Measurements from ENCODE around the gene SIRPB2. TPM values are rescaled to one million over a fixed set of nuclear protein-coding genes. Genes with fewer than 3 reads are reported as not detected.

The SIRPB2 gene
- total and polyA plus RNA-seq, 2 of the 4 experiments (the other 2 are of a cell fraction), result not detected

DNA sequence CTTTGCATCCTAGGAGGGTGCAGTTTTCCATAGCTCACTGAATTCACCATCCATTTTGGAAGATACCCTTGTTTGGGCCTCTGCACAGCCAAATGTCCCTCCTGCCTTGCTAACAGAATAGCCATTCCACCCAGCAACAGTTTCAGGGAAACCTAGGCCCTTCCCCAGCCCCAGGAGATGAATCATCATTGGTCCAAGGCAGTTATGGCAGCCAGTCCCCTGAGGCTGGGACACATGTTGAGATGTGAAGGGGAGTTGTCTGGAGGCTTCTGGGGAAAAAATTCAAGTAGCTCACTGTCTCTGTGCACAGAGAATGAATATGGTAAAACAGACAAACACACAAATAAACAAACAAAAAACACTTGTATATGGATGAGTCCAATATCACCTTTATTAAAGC lies 17.4 kb upstream of the SIRPB2 start:
- no peak overlapping the region for H2AK5ac ChIP-seq (ENCODE audit: low read depth, low read length)
- H3K9ac ChIP-seq (ENCODE audit: low read depth, low read length), result no peak overlapping the region
- H2BK5ac ChIP-seq (ENCODE audit: low read depth, low read length, poor library complexity, severe bottlenecking), result no peak overlapping the region
- intact Hi-C loops (cut with micrococcal nuclease), result loop anchor here (2.0 kb wide), 1 partner anchor 268 kb away; no protein-coding TSS in a partner anchor
- no peak overlapping the region for H2AK9ac ChIP-seq (replicated peaks; ENCODE audit: low read depth, low read length, poor library complexity)
- H3K56ac ChIP-seq (ENCODE audit: extremely low read depth, insufficient read depth, low read length), result no peak overlapping the region
- no peak overlapping the region for H4K5ac ChIP-seq (ENCODE audit: low read depth, low read length)
- H3K23ac ChIP-seq (ENCODE audit: low read depth, low read length), result no peak overlapping the region
- in situ Hi-C loops (cut with MboI; ENCODE audit: low sequenced_read_pairs), result no loop called here
- H3K9me1 ChIP-seq (ENCODE audit: insufficient read depth, low read length), result no peaks in the 10 kb centered on the region
- no peak overlapping the region for H3K27ac ChIP-seq (ENCODE audit: insufficient read depth, low read length)
- no peaks in the 10 kb centered on the region for H4K20me1 ChIP-seq (ENCODE audit: insufficient read depth, low read length)
- no peaks in the 10 kb centered on the region for H3K79me1 ChIP-seq (ENCODE audit: low read depth in 1 of 2, low read length in 2 of 2)
- no peaks in the 10 kb centered on the region for H3K9me3 ChIP-seq (ENCODE audit: control insufficient read depth, insufficient read depth, low read length)
- no peak overlapping the region for H3K4ac ChIP-seq (ENCODE audit: low read depth, low read length)
- no TSS peak for BruUV-seq (replicated peaks)
- TF ChIP-seq RAD21 (IDR thresholded peaks at IDR 0.05; ENCODE audit: low read length), result no peak
- no peak for TF ChIP-seq MAFK (IDR thresholded peaks at IDR 0.05; ENCODE audit: low read depth, low read length)
- no peak for TF ChIP-seq POLR2A (IDR thresholded peaks at IDR 0.05; ENCODE audit: low read depth, low read length)
- TF ChIP-seq FOS (IDR thresholded peaks at IDR 0.05; ENCODE audit: low read depth, low read length), result no peak
- TF ChIP-seq, protein P1, sequence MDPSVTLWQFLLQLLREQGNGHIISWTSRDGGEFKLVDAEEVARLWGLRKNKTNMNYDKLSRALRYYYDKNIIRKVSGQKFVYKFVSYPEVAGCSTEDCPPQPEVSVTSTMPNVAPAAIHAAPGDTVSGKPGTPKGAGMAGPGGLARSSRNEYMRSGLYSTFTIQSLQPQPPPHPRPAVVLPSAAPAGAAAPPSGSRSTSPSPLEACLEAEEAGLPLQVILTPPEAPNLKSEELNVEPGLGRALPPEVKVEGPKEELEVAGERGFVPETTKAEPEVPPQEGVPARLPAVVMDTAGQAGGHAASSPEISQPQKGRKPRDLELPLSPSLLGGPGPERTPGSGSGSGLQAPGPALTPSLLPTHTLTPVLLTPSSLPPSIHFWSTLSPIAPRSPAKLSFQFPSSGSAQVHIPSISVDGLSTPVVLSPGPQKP (IDR thresholded peaks at IDR 0.05; ENCODE audit: borderline replicate concordance, low read depth, low read length), result no peak
- TF ChIP-seq CEBPB (IDR thresholded peaks at IDR 0.05; ENCODE audit: low read depth, low read length), result no peak
- TF ChIP-seq NFE2L2 (IDR thresholded peaks at IDR 0.05; ENCODE audit: low read depth, low read length), result no peak
- TF ChIP-seq MAZ (IDR thresholded peaks at IDR 0.05; ENCODE audit: borderline replicate concordance, low read depth, low read length), result no peak
- TF ChIP-seq CHD1 (IDR thresholded peaks at IDR 0.05; ENCODE audit: low read depth, low read length), result no peak
- TF ChIP-seq, protein P2, sequence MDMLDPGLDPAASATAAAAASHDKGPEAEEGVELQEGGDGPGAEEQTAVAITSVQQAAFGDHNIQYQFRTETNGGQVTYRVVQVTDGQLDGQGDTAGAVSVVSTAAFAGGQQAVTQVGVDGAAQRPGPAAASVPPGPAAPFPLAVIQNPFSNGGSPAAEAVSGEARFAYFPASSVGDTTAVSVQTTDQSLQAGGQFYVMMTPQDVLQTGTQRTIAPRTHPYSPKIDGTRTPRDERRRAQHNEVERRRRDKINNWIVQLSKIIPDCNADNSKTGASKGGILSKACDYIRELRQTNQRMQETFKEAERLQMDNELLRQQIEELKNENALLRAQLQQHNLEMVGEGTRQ (IDR thresholded peaks at IDR 0.05; ENCODE audit: low read depth, low read length), result no peak
- TF ChIP-seq RCOR1 (IDR thresholded peaks at IDR 0.05; ENCODE audit: insufficient replicate concordance, low read length), result no peak
- TF ChIP-seq RFX5 (IDR thresholded peaks at IDR 0.05; ENCODE audit: low read depth, low read length), result no peak
- TF ChIP-seq, protein P3, sequence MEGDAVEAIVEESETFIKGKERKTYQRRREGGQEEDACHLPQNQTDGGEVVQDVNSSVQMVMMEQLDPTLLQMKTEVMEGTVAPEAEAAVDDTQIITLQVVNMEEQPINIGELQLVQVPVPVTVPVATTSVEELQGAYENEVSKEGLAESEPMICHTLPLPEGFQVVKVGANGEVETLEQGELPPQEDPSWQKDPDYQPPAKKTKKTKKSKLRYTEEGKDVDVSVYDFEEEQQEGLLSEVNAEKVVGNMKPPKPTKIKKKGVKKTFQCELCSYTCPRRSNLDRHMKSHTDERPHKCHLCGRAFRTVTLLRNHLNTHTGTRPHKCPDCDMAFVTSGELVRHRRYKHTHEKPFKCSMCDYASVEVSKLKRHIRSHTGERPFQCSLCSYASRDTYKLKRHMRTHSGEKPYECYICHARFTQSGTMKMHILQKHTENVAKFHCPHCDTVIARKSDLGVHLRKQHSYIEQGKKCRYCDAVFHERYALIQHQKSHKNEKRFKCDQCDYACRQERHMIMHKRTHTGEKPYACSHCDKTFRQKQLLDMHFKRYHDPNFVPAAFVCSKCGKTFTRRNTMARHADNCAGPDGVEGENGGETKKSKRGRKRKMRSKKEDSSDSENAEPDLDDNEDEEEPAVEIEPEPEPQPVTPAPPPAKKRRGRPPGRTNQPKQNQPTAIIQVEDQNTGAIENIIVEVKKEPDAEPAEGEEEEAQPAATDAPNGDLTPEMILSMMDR (conservative IDR thresholded peaks at IDR 0.05; ENCODE audit: low read depth, low read length), result no peak
- no peak for TF ChIP-seq MXI1 (IDR thresholded peaks at IDR 0.05; ENCODE audit: borderline replicate concordance, low read depth, low read length)
- TF ChIP-seq SMC3 (IDR thresholded peaks at IDR 0.05; ENCODE audit: low read depth, low read length), result no peak
- no peak for TF ChIP-seq BHLHE40 (IDR thresholded peaks at IDR 0.05; ENCODE audit: low read depth, low read length)
- H2BK120ac ChIP-seq (ENCODE audit: low read depth, low read length), result no peak overlapping the region
- H2BK20ac ChIP-seq (ENCODE audit: low read depth, low read length), result no peak overlapping the region
- no peak overlapping the region for H2AFZ ChIP-seq (replicated peaks; ENCODE audit: low read length, poor library complexity)
- no peak overlapping the region for H2BK15ac ChIP-seq (ENCODE audit: low read depth, low read length)
- H4K91ac ChIP-seq (ENCODE audit: insufficient read depth, low read depth, low read length), result no peak overlapping the region
- no peak overlapping the region for H3K18ac ChIP-seq (ENCODE audit: low read depth, low read length)
- peaks cover 11% of the 10 kb centered on the region for H3K27me3 ChIP-seq (ENCODE audit: control insufficient read depth, insufficient read depth, low read length)
- no peak for ATAC-seq (ENCODE audit: low read depth)
- H3K4me1 ChIP-seq (ENCODE audit: control insufficient read depth, insufficient read depth, low read length), result no peaks in the 10 kb centered on the region
- no peak overlapping the region for H3K4me3 ChIP-seq (ENCODE audit: insufficient read depth, low read depth, low read length)
- H3K4me2 ChIP-seq (ENCODE audit: low read depth, low read length), result no peak overlapping the region
- dilution Hi-C loops (cut with HindIII; ENCODE audit: low sequenced_read_pairs, unreplicated experiment), result no loop called here
- H4K8ac ChIP-seq (ENCODE audit: low read depth in 2 of 2, low read length in 2 of 2), result no peak overlapping the region
- no peak for DNase-seq
- CTCF ChIA-PET, result interaction anchor here (0.6 to 0.9 kb wide), 3 partner anchors 292 to 388 kb away, joined by 3 read pairs; no protein-coding TSS in a partner anchor
- POLR2A ChIA-PET (ENCODE audit: unreplicated experiment), result no interaction called here
- no peaks in the 10 kb centered on the region for H3K36me3 ChIP-seq (ENCODE audit: control insufficient read depth, insufficient read depth, low read length)
- no peak overlapping the region for H3K14ac ChIP-seq (replicated peaks; ENCODE audit: low read depth, low read length)
